ENCODE measurements around the gene GNG12.
"Not testable (repeated sequence)": the region's sequence is repeated elsewhere in the genome, so short reads cannot be mapped to it uniquely, and the experiment has no call there.

Gene GNG12

GRCh38 chr1:67731322-67731721, 101.9 kb downstream of the GNG12 start:
- no peak for DNase-seq (ENCODE audit: low read depth)

GRCh38 chr1:67730312-67730711, 103.0 kb downstream of the GNG12 start:
- DNase-seq (ENCODE audit: low read depth): not testable (repeated sequence)

- DNase-seq (ENCODE audit: low read depth): no peak
Observed at GRCh38 chr1:67729872-67730271, 103.4 kb downstream of the GNG12 start.

- no peak for DNase-seq (ENCODE audit: low read depth)
Observed at GRCh38 chr1:67726224-67726623, 107.0 kb downstream of the GNG12 start.

GRCh38 chr1:67724928-67725560, 108.2 kb downstream of the GNG12 start:
- no peak for DNase-seq (ENCODE audit: low read depth)

- DNase-seq (ENCODE audit: low read depth): no peak
Observed at GRCh38 chr1:67723620-67724019, 109.6 kb downstream of the GNG12 start.

- no peak for DNase-seq (ENCODE audit: low read depth)
Observed at GRCh38 chr1:67723126-67723525, 110.1 kb downstream of the GNG12 start.

- no peak for DNase-seq (ENCODE audit: low read depth)
Observed at GRCh38 chr1:67722292-67722944, 110.8 kb downstream of the GNG12 start.

GRCh38 chr1:67721650-67722291, 111.5 kb downstream of the GNG12 start:
- no peak for DNase-seq (ENCODE audit: low read depth)

GRCh38 chr1:67721112-67721511, 112.2 kb downstream of the GNG12 start:
- DNase-seq (ENCODE audit: low read depth): no peak

GRCh38 chr1:67719329-67720196, 113.7 kb downstream of the GNG12 start:
- DNase-seq (ENCODE audit: low read depth): no peak

GRCh38 chr1:67717876-67718275, 115.4 kb downstream of the GNG12 start:
- DNase-seq (ENCODE audit: low read depth): no peak

GRCh38 chr1:67716800-67717199, 116.5 kb downstream of the GNG12 start:
- DNase-seq (ENCODE audit: low read depth): no peak

- DNase-seq (ENCODE audit: low read depth): no peak
Observed at GRCh38 chr1:67715819-67716218, 117.4 kb downstream of the GNG12 start.

GRCh38 chr1:67713057-67713846, 120.0 kb downstream of the GNG12 start:
- DNase-seq (ENCODE audit: low read depth): no peak

- DNase-seq (ENCODE audit: low read depth): no peak
Observed at GRCh38 chr1:67711855-67712212, 121.4 kb downstream of the GNG12 start.

GRCh38 chr1:67711158-67711854, 122.0 kb downstream of the GNG12 start:
- DNase-seq (ENCODE audit: low read depth): no peak

GRCh38 chr1:67710417-67710816, 122.8 kb downstream of the GNG12 start:
- no peak for DNase-seq (ENCODE audit: low read depth)

GRCh38 chr1:67708606-67709005, 124.7 kb downstream of the GNG12 start:
- no peak for DNase-seq (ENCODE audit: low read depth)

- DNase-seq (ENCODE audit: low read depth): no peak
Observed at GRCh38 chr1:67705735-67706453, 127.4 kb downstream of the GNG12 start.

Measured in stimulated activated CD4-positive, alpha-beta T cell treated with anti-CD3 and anti-CD28 coated beads, Interleukin-2, amount 100 ng/mL, for 4 hours (primary cell).